Small intestine (tissue), 7 donors: ENCODE results near the gene ATOH8. TPM values are rescaled to one million over a fixed set of nuclear protein-coding genes. Genes with fewer than 3 reads are reported as not detected.

Experiments
- DNase-seq, 2 donors: peaks; one replicate each; pipeline versions ENCODE4 v3.0.0 to v3.0.0-alpha.2; 2013
- FAIRE-seq: peaks from 2 replicates; lab custom pipeline; 2012; peaks lifted over from hg19 to GRCh38; lab: Jason Lieb, UNC
- H3K27ac ChIP-seq, 3 donors: one replicate each; pipeline ENCODE4 v1.5.1; 2013; ENCODE audit warnings: low read length in 2 of 3, mild to moderate bottlenecking in 2 of 3, control low read depth in 1 of 3, inconsistent platforms in 1 of 3, low read depth in 1 of 3, moderate library complexity in 1 of 3
- H3K27me3 ChIP-seq, 3 donors: one replicate each; pipeline ENCODE4 v1.6.1; 2013; ENCODE audit warnings: low read length in 3 of 3, inconsistent platforms in 1 of 3; ENCODE audit not compliant: control insufficient read depth in 3 of 3, insufficient read depth in 3 of 3
- H3K36me3 ChIP-seq, 3 donors: one replicate each; pipeline ENCODE4 v1.6.1; 2013; ENCODE audit warnings: low read length in 3 of 3, inconsistent platforms in 1 of 3, low read depth in 1 of 3, mild to moderate bottlenecking in 1 of 3, moderate library complexity in 1 of 3; ENCODE audit not compliant: control insufficient read depth in 3 of 3, insufficient read depth in 2 of 3
- H3K4me1 ChIP-seq, 3 donors: one replicate each; pipeline ENCODE4 v1.6.1; 2013; ENCODE audit warnings: low read length in 2 of 3, inconsistent platforms in 1 of 3, low read depth in 1 of 3, mild to moderate bottlenecking in 1 of 3, moderate library complexity in 1 of 3; ENCODE audit not compliant: control insufficient read depth in 3 of 3, insufficient read depth in 2 of 3
- H3K4me3 ChIP-seq, 3 donors: one replicate each; pipeline ENCODE4 v1.5.1; 2013; ENCODE audit warnings: low read length in 3 of 3, control low read depth in 1 of 3, inconsistent platforms in 1 of 3, low read depth in 1 of 3, mild to moderate bottlenecking in 1 of 3, moderate library complexity in 1 of 3
- H3K9me3 ChIP-seq, 2 donors: one replicate each; pipeline ENCODE4 v1.6.1; 2013; ENCODE audit warnings: low read depth in 1 of 2, low read length in 1 of 2; ENCODE audit not compliant: control insufficient read depth in 2 of 2, insufficient read depth in 1 of 2
- WGBS, 3 donors: extraction: QIAGEN DNeasy Blood & Tissue Kit; methylation state at CpG; one replicate each; pipeline ENCODE4 v1.1.7; 2013; 5-methylcytosine and 5-hydroxymethylcytosine counted together
- polyA plus RNA-seq, 4 donors: library from polyadenylated mRNA; stranded (reverse) in 3 of 4; unstranded in 1 of 4; fragments of 200-250 nt in 3 of 4; fragments of 120-200 nt in 1 of 4; gene quantifications; one replicate each; pipeline versions ENCODE4 v1.2.1 to v1.2.3, GENCODE V29; 2013
- donor health status: healthy with polysubstance abuse.
- donor health status: control.
- donor health status: control.
- donor health status: Bipolar disorder and iron deficiency.
- donor health status: healthy.

Gene ATOH8
- polyA plus RNA-seq, 4 donors: 1.6 to 18.4 (median 3.7) TPM

GRCh38 chr2:85795331-85796045 lies 41.7 kb downstream of the ATOH8 start:
- no peaks in the 10 kb centered on the region for H3K9me3 ChIP-seq
- H3K4me1 ChIP-seq: peaks cover 0 to 18% (median 0%) of the 10 kb centered on the region in 3 donors
- H3K27me3 ChIP-seq: no peaks in the 10 kb centered on the region
- DNase-seq (no peak), FAIRE-seq (no peak)
- 81 to 86% (median 84%) methylated on average over 19 to 20 of the region's 20 CpGs for WGBS, 3 donors
- H3K27ac ChIP-seq: no peak overlapping the region
- H3K4me3 ChIP-seq: no peak overlapping the region
- H3K36me3 ChIP-seq: peaks cover 0 to 2% (median 0%) of the 10 kb centered on the region in 3 donors

GRCh38 chr2:85796046-85796340 lies 42.2 kb downstream of the ATOH8 start:
- WGBS, 3 donors: 72 to 94% (median 84%) methylated on average over 6 of the region's 6 CpGs
- Histone ChIP-seq H3K27me3 (no peaks in the 10 kb centered on the region), H3K36me3 (peaks cover 0 to 2% (median 0%) of the 10 kb centered on the region in 3 donors), H3K9me3 (peaks cover 0 to 2% of the 10 kb centered on the region in 2 donors), H3K4me3 (no peak overlapping the region), H3K27ac (no peak overlapping the region), H3K4me1 (peaks cover 0 to 18% (median 0%) of the 10 kb centered on the region in 3 donors)
- FAIRE-seq: no peak
- no peak for DNase-seq

GRCh38 chr2:85796341-85797262 lies 42.8 kb downstream of the ATOH8 start:
- Histone ChIP-seq H3K4me1 (peaks cover 0 to 18% (median 0%) of the 10 kb centered on the region in 3 donors), H3K36me3 (peaks cover 0 to 2% (median 0%) of the 10 kb centered on the region in 3 donors), H3K27ac (no peak overlapping the region), H3K27me3 (no peaks in the 10 kb centered on the region), H3K9me3 (peaks cover 0 to 4% of the 10 kb centered on the region in 2 donors), H3K4me3 (no peak overlapping the region)
- WGBS, 3 donors: 71 to 79% (median 78%) methylated on average over 22 of the region's 22 CpGs
- DNase-seq (no peak), FAIRE-seq (no peak)

GRCh38 chr2:85797263-85797660 lies 43.5 kb downstream of the ATOH8 start:
- WGBS, 3 donors: 76 to 85% (median 79%) methylated on average over 13 of the region's 13 CpGs
- FAIRE-seq (no peak), DNase-seq (no peak)
- H3K36me3 ChIP-seq: no peaks in the 10 kb centered on the region
- no peaks in the 10 kb centered on the region for H3K27me3 ChIP-seq
- no peak overlapping the region for H3K27ac ChIP-seq
- H3K4me1 ChIP-seq: peaks cover 0 to 18% (median 0%) of the 10 kb centered on the region in 3 donors
- peaks cover 0 to 10% of the 10 kb centered on the region in 2 donors for H3K9me3 ChIP-seq
- no peak overlapping the region for H3K4me3 ChIP-seq

- DNase-seq: no peak
- peaks cover 0 to 18% (median 0%) of the 10 kb centered on the region in 3 donors for H3K4me1 ChIP-seq
- H3K9me3 ChIP-seq: peaks cover 0 to 10% of the 10 kb centered on the region in 2 donors
- H3K36me3 ChIP-seq: no peaks in the 10 kb centered on the region
- WGBS, 3 donors: 71 to 74% (median 71%) methylated on average over 6 of the region's 6 CpGs
- FAIRE-seq: no peak
- no peak overlapping the region for H3K27ac ChIP-seq
- H3K27me3 ChIP-seq: no peaks in the 10 kb centered on the region
- no peak overlapping the region for H3K4me3 ChIP-seq
Observed at GRCh38 chr2:85797921-85798320, 44.1 kb downstream of the ATOH8 start.

GRCh38 chr2:85799215-85799956 lies 45.6 kb downstream of the ATOH8 start:
- DNase-seq: peak; percentile 28 to 42
- Histone ChIP-seq H3K27me3 (no peaks in the 10 kb centered on the region), H3K4me3 (no peak overlapping the region), H3K9me3 (peaks cover 0 to 10% of the 10 kb centered on the region in 2 donors), H3K36me3 (no peaks in the 10 kb centered on the region), H3K27ac (no peak overlapping the region), H3K4me1 (peaks cover 0 to 15% (median 0%) of the 10 kb centered on the region in 3 donors)
- no peak for FAIRE-seq
- 31 to 67% (median 42%) methylated on average over 11 of the region's 11 CpGs for WGBS, 3 donors

- no peak for FAIRE-seq
- Histone ChIP-seq H3K4me1 (peaks cover 0 to 15% (median 0%) of the 10 kb centered on the region in 3 donors), H3K36me3 (no peaks in the 10 kb centered on the region), H3K4me3 (no peak overlapping the region), H3K27me3 (no peaks in the 10 kb centered on the region), H3K27ac (no peak overlapping the region), H3K9me3 (peaks cover 0 to 10% of the 10 kb centered on the region in 2 donors)
- DNase-seq: no peak
- 85 to 91% (median 86%) methylated on average over 3 of the region's 3 CpGs for WGBS, 3 donors
Observed at GRCh38 chr2:85800586-85800985, 46.8 kb downstream of the ATOH8 start.

- Histone ChIP-seq H3K27me3 (no peaks in the 10 kb centered on the region), H3K4me1 (peaks cover 0 to 11% (median 0%) of the 10 kb centered on the region in 3 donors), H3K4me3 (no peak overlapping the region), H3K36me3 (no peaks in the 10 kb centered on the region), H3K27ac (no peak overlapping the region), H3K9me3 (peaks cover 0 to 10% of the 10 kb centered on the region in 2 donors)
- DNase-seq: no peak
- FAIRE-seq: no peak
- WGBS, 3 donors: 77 to 92% (median 89%) methylated on average over 5 of the region's 5 CpGs
Observed at GRCh38 chr2:85801871-85802270, 48.1 kb downstream of the ATOH8 start.
